ENCODE results near the gene ELL.
"Not testable (repeated sequence)": the region's sequence is repeated elsewhere in the genome, so short reads cannot be mapped to it uniquely, and the experiment has no call there.

Gene ELL

GRCh38 chr19:18521692-18522123 is at the start of gene ELL:
TSS of gene ELL (minus strand) at chr19:18522070. CDS start at chr19:18522055, 15 bp downstream.
- DNase-seq (ENCODE audit: low read depth in 2 of 2), result no peak

DNA sequence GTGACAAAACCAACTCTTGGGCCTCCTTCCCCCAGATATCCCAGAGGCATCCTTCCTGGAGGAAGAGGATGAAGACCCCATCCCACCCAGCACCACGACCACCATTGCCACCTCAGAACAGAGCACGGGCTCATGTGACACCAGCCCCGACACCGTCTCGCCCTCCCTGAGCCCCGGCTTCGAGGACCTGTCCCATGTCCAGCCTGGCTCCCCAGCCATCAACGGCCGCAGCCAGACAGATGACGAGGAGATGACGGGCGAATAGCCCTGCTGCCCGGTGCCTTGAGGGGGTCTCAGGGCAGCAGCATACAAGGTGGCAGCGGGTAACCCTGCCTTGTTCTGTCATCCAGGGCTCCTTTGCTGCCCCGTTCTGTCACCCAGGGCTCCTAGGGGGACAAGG is 46.5 kb upstream of the ELL start:
- no peak for DNase-seq (ENCODE audit: low read depth in 2 of 2)

GRCh38 chr19:18566953-18567352 is 45.1 kb upstream of the ELL start:
- no peak for DNase-seq (ENCODE audit: low read depth in 2 of 2)

DNA sequence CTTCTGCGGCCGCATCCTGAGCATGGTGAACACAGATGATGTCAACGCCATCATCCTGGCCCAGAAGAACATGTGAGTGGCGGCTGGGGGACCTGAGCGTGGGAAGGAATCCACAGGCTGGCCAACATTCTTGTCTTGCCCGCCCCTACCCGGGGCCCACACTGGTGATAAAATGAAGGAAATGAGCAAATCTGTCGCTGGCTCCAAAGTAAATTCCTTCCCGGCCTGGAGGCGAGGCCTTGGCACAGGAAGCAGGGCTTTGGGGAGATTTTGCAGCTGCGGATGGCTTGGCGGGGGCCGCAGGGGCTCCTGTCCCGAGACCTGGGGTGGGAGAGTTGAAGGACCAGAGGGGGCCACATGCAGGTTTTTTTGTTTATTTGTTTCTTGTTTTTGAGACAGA is 40.2 kb upstream of the ELL start:
- no peak for DNase-seq (ENCODE audit: low read depth in 2 of 2)

- DNase-seq (ENCODE audit: low read depth in 2 of 2), result no peak
Measured at GRCh38 chr19:18559685-18560084, 37.8 kb upstream of the ELL start.

DNA sequence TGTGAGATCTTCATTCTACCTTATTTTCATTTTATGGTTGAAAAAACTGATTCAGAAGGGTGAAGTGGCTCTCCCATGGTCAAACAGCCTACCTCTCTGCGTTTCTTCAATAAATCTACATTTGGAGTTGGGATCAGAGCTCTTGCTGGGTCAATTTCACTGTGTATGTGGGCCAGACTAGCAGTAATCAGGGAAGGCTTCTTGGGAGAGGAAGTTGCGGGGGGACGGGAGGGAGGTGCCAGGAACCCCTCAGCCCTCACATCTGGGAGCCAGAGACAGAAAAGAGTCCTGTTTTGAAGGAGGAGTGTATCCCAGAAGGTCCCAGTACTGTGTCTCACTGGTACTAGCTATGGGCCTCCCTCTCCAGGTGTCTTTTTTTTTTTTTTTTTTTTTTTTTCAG is 36.7 kb upstream of the ELL start:
- no peak for DNase-seq (ENCODE audit: low read depth in 2 of 2)

DNA sequence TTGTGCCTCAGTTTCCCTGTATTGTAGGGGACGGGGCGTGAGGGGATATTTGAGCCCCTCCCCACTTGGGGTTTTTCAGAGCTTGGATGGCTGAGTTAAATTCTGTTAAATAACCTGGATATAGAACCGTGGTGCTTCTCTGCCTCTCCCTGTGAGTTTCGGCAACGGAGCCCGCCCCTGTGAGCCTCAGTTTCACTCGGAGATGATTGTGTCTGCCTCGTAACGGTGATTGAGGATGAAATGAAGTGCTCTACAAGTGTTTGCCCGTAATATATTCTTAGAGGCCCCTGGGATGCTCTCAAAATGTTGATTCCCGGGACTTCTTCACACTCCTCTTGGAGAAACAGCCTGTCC is 36.3 kb upstream of the ELL start:
- DNase-seq (ENCODE audit: low read depth in 2 of 2), result no peak

GRCh38 chr19:18557411-18558201 is 35.7 kb upstream of the ELL start, which contains the start of gene KXD1:
TSS of gene KXD1 (plus strand) at chr19:18557870. CDS start at chr19:18562057, 4,187 bp downstream.
- peak; percentile 90 to 96 for DNase-seq (ENCODE audit: low read depth in 2 of 2)

GRCh38 chr19:18551631-18552030 is 29.8 kb upstream of the ELL start:
- DNase-seq (ENCODE audit: low read depth in 2 of 2), result no peak

GRCh38 chr19:18543814-18544475 is 22.1 kb upstream of the ELL start:
- DNase-seq (ENCODE audit: low read depth in 2 of 2), result peak in 1 of 2 donors; percentile 46

DNA sequence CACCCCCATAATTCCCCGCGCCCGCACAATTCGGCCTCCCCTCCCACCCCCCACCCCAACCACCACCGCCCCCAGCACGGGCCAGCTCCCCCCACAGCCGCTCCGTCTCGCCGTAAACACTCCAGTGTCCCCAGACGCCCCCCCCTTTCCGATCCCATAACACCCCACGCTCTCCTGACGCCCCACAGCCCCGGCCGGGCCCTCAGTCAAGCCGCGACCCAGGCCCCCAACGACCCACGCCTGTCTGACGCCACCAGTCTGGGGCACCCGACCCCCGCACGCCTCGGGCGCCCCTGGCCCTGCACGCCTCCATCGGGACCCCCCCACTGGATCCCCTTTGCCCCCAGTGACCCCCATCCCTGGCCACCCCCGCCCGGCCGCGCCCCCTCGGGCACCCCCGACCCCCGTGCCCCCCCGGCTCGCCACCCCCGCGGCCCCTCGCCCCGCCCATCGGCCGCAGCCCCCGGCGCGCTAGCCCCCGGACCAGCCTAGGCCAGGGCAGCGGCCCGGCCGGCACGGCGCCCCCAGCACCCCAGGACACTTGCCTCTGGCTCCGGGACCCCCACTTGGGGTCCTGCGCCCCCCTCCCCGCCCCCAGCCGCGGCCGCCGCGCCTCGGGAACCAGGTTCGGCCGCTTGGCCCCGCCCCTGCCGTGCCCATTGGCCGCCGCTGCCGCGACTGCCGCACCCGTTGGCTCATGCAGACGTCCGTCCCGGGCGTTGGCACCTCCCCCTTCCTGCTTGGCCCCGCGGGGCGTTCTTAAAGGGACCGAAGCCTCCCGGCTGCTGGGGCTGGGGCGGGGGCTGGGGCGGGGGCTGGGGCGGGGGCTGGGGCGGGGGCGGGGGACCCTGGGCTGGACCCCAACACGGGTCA is 21.3 kb upstream of the ELL start, which contains the start of gene FKBP8:
Gene FKBP8, minus strand, starts transcription at position 633 of the 873 bp plus-strand sequence. CDS start 1,603 bp downstream, outside the sequence.
- DNase-seq (ENCODE audit: low read depth in 2 of 2), result peak; percentile 83 to 92

DNA sequence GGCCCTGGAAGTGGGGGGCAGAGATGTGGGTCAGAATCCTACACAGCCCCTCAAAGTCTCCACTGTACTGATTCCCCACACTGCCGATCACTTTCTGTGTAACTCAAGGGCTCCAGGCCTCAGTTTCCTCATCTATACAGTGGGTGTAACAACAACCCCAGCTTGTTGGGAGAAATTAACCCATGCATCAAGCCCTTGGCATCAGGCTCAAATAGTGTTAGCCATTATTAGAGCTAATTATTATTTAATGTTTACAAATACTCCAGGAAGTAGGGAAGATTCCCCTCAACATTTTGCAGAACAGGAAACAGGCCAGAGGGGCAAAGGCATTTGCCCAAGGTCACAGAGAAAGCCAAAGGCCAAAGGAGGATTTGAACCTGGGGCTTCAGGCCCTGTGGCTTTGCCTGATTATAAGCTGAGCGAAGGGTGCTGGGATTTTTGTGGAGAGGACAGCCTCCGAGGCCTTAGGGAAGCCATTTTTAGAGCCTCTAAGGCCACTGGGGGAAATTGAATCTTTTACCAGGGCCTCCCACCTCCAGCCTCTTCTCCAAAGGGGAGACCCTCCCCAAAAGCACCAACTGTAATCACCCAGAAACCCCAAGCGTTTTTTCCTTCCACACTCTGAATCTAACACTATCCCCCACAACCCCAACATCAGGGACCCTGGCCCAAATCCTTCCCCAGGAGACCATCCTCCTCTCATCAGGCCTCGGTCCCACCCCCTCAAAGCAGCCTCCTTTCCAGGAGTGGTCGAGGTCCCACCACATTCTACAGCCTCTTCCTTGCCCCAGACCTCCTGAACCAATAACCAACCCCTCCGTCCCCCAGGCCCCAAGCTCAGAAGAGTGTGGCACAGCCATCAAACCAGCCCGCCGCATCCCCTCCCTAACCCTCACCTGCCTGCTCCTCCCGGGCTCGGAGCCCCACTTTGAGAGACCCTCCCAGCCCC is 20.4 kb upstream of the ELL start:
- DNase-seq (ENCODE audit: low read depth in 2 of 2), result no peak

DNA sequence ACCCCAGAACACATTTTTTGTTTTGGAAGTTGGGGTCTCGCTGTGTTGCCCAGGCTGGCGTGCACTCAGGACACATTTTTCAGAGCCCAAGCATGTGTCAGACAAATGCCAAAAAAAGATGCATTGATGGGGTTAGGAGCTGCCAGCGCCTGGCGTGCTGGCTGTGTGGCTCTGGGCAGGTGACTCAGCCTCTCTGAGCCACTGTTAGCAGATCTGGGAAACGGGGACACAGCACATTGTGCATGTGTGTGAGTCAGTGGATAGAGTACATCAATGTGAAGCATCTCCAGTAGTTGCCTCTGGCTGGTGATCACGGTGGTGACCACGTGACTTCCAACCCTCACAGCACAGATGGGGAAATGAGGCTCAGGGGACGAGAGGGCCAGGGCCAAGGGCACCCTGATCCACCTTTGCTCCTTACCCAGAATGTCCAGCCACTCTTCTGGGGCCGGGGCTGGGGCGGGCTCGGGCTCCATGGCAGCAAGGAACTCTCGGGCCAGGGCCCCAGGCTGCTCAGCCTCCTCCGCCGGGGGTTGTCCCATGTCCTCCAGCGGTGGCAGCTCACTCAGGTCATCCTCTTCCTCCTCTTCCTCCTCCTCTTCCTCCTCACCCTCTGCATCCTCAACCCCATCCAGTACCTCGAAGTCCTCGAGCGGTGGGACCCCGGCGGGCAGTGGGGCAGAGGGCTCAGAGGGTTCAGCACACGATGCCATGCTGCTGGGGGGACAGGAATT is 19.6 kb upstream of the ELL start:
- DNase-seq (ENCODE audit: low read depth in 2 of 2), result no peak

- not testable (repeated sequence) for DNase-seq (ENCODE audit: low read depth in 2 of 2)
Measured at GRCh38 chr19:18540200-18540599, 18.3 kb upstream of the ELL start.

DNA sequence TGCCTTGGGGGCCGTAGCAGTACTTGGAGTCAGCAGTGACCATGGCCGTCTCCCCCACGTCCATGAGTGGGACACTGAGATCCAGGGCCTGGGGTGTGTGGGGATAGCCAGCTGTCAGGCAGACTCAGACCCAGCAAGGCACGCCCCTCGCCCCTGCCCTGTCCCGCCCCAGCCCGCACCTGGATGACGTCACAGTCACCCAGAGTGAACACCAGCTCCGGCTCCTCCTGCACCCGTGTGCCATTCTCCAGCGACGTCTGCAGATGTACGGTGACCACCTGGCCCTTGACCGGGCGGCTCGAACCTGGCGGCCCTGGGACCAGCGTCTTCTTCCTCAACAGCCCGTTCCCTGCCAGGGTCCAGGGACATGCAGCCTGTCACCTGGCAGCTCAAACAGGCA is 17.5 kb upstream of the ELL start:
- DNase-seq (ENCODE audit: low read depth in 2 of 2), result no peak

DNA sequence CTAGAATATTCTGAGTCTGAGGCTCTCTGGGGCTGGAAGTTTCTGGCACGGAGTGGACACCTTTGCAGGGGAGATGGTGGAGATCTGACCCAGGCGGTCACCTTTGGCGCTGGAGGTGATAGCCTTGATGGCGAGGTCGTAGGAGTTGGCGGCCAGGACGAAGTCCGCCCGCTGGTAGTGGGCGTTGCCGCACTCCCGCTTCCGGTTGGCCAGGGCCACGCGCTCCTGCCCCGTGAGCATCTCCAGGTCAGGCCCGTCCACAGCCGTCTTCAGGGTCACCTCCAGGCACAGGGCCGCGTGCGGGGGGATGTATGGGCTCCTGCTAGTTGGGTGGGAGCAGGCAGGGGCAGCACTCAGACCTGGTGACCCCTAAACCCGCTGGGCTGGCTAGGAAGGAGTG is 16.2 kb upstream of the ELL start:
- DNase-seq (ENCODE audit: low read depth in 2 of 2), result no peak

GRCh38 chr19:18537431-18537830 is 15.6 kb upstream of the ELL start:
- no peak for DNase-seq (ENCODE audit: low read depth in 2 of 2)

DNA sequence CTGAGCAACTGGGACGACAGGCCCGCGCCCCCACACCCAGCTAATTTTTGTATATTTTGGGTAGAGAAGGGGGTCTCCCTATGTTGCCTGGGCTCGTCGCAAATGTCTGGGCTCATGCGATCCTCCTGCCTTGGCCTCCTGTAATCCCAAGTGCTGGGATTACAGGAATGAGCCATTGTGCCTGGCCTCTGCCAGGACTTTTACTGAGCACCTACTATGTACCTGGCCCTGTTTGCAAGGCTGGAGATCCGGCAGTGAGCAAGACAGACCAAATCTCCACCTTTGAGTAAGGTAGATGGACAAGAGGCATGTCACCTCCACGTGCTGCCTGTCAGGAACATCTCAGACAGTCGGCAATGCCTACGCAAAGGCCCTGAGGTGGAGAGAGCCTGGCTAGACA is 14.6 kb upstream of the ELL start:
- DNase-seq (ENCODE audit: low read depth in 2 of 2), result no peak

DNA sequence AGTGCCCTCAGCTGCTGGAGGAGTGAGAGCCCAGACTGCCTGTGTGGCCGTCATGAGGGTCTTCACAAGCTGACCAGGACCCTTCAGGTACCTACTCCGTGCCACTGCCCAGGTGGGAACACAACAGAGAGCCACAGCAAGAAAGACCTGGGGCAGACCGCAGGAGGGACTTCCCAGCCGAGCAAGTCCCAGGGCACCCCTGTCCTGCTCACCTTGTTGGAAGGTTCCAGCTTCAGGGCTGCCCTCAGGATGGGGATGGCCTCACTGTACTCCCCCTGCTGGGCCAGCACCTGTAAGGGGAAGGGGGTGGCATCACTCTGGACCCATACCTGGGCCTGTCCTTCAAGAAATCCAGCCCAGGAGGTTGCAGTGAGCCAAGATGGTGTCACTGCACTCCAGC is 11.2 kb upstream of the ELL start:
- no peak for DNase-seq (ENCODE audit: low read depth in 2 of 2)

DNA sequence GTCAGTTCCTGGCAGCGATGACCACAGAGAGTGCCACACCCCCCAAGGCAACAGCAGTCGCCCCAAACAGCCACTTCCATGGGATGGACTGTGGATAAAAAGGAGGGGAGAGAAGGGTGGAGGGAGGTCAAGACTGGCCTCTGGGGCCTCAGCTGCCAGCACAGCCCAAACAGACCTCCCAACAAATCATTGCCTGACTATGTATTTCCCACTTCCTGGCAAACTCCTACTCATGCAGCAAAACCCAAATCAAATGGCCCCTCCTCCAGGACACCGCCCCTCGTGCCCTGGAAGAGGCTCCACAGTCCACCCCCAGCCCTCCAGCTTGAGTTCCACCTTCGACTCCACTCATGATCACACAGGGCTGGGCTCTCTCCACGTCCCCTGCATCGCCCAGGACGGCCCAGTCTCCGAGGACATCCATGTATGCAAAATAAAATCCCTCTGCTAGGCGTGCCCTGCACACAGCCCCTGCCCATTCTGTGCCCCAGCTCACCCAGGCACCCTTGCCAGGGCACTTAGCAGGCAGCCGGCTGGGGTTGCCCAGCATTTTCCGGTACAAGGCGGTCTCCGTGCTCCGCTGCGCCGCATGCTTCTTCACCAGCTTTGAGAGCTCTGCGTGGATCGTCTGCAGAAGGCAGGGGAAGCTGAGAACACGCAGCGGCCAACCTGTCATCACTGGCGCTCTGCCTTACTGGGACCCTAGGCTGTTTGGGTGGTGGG is 10.5 kb upstream of the ELL start:
- DNase-seq (ENCODE audit: low read depth in 2 of 2), result no peak
